ENCODE results near the gene OR13F1.

- TF ChIP-seq, protein P1, sequence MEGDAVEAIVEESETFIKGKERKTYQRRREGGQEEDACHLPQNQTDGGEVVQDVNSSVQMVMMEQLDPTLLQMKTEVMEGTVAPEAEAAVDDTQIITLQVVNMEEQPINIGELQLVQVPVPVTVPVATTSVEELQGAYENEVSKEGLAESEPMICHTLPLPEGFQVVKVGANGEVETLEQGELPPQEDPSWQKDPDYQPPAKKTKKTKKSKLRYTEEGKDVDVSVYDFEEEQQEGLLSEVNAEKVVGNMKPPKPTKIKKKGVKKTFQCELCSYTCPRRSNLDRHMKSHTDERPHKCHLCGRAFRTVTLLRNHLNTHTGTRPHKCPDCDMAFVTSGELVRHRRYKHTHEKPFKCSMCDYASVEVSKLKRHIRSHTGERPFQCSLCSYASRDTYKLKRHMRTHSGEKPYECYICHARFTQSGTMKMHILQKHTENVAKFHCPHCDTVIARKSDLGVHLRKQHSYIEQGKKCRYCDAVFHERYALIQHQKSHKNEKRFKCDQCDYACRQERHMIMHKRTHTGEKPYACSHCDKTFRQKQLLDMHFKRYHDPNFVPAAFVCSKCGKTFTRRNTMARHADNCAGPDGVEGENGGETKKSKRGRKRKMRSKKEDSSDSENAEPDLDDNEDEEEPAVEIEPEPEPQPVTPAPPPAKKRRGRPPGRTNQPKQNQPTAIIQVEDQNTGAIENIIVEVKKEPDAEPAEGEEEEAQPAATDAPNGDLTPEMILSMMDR (IDR thresholded peaks at IDR 0.05) = no peak
- TF ChIP-seq POLR2A (IDR thresholded peaks at IDR 0.05) = no peak
Observed at GRCh38 chr9:104544644-104545043, 40.6 kb downstream of the OR13F1 start.
